HUES48 (cell line): ENCODE measurements around the gene TRPM2.

Experiments
- H3K27ac ChIP-seq: one replicate; pipeline ENCODE4 v1.7.0; 2013; ENCODE audit warnings: low read depth, low read length, inconsistent platforms
- H3K27me3 ChIP-seq: 2 replicates; pipeline ENCODE4 v1.6.1; 2013; ENCODE audit warnings: mild to moderate bottlenecking, low read length; ENCODE audit not compliant: control insufficient read depth, insufficient read depth
- H3K36me3 ChIP-seq: 2 replicates; pipeline ENCODE4 v1.6.1; 2013; ENCODE audit warnings: low read length; ENCODE audit not compliant: control insufficient read depth, insufficient read depth
- H3K4me1 ChIP-seq: 2 replicates; pipeline ENCODE4 v1.6.1; 2013; ENCODE audit warnings: mild to moderate bottlenecking, low read length; ENCODE audit not compliant: control insufficient read depth, insufficient read depth
- H3K4me3 ChIP-seq: 2 replicates; pipeline ENCODE4 v1.5.1; 2013; ENCODE audit warnings: mild to moderate bottlenecking, low read depth, low read length
- H3K9ac ChIP-seq: 2 replicates; pipeline ENCODE4 v1.6.1; 2013; ENCODE audit warnings: mild to moderate bottlenecking, low read depth, low read length, moderate library complexity
- H3K9me3 ChIP-seq: 2 replicates; pipeline ENCODE4 v1.6.1; 2013; ENCODE audit warnings: low read length; ENCODE audit not compliant: control insufficient read depth, insufficient read depth

The TRPM2 gene

DNA sequence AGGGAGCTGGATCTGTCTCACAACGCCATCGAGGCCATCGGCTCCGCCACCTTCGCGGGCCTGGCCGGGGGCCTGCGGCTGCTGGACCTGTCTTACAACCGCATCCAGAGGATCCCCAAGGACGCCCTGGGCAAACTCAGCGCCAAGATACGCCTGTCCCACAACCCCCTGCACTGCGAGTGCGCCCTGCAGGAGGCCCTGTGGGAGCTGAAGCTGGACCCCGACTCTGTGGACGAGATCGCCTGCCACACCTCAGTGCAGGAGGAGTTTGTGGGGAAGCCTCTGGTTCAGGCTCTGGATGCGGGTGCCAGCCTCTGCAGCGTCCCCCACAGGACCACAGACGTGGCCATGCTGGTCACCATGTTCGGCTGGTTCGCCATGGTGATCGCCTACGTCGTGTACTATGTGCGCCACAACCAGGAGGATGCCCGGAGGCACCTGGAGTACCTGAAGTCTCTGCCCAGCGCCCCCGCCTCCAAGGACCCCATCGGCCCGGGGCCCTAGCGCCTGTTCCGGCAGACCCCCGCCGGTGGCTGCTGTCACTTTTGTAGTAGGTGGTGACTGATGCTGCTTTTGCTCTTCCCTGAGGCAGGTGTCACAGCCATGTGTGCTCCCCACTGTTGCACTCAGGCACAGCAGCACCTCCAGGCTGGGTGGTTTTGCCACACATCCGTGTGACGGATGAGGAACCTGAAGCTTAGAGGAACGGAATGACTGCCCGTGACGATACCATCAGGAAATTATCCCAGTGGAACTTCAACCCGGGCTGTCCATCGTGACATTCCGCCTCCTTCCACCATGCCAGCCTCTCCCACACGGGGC, 103.7 kb downstream of the TRPM2 start:
- H3K4me1 ChIP-seq: no peaks in the 10 kb centered on the region

DNA sequence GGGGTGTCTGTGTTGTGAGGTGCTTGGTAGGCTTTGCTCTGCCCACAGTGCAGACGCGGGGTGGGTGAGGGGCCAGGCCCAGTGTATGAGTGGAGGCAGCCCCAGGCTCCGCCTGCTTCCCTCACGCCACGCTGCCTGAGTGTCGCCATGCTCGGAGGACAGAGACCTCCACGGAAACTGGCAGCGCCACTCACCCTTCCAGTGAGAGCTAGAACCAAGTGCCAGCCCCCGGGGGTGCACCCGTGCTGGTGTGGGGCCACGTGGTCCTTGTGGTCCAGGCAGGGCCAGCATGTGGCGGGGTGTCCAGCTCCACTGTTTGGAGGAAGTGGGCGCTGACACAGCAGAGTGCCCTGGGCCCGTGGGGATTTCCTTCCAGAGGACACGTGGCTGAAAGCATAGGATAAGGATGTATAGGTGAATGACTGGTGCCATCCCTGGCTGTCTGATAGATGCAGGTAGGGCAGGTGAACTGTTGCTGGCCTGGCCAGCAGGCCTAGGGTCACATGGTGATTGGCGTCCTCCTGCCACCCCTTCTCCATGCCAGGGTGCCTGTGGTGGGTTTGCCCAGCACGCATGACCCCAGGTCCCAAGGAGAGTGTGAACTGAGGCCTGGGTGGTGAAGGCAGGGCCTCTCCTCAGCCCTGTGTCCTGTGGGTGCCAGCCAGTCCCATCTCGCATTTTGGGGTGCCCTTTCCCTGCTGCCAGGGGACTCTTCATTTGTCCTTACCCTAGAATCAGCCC, 105.7 kb downstream of the TRPM2 start:
- H3K27me3 ChIP-seq: peaks cover 5% of the 10 kb centered on the region; the same call in 1 of the 2 replicates
- H3K9ac ChIP-seq: no peak overlapping the region
- H3K4me1 ChIP-seq: no peaks in the 10 kb centered on the region
- H3K9me3 ChIP-seq: no peaks in the 10 kb centered on the region
- H3K36me3 ChIP-seq: no peaks in the 10 kb centered on the region
- no peak overlapping the region for H3K27ac ChIP-seq
- H3K4me3 ChIP-seq: no peak overlapping the region

More for the DNA sequence above, 103.7 kb downstream of the TRPM2 start:
- H3K9ac ChIP-seq: no peak overlapping the region
- no peak overlapping the region for H3K27ac ChIP-seq
- no peaks in the 10 kb centered on the region for H3K9me3 ChIP-seq
- H3K27me3 ChIP-seq: peaks cover 5% of the 10 kb centered on the region; the same call in 1 of the 2 replicates
- no peaks in the 10 kb centered on the region for H3K36me3 ChIP-seq
- H3K4me3 ChIP-seq: no peak overlapping the region

DNA sequence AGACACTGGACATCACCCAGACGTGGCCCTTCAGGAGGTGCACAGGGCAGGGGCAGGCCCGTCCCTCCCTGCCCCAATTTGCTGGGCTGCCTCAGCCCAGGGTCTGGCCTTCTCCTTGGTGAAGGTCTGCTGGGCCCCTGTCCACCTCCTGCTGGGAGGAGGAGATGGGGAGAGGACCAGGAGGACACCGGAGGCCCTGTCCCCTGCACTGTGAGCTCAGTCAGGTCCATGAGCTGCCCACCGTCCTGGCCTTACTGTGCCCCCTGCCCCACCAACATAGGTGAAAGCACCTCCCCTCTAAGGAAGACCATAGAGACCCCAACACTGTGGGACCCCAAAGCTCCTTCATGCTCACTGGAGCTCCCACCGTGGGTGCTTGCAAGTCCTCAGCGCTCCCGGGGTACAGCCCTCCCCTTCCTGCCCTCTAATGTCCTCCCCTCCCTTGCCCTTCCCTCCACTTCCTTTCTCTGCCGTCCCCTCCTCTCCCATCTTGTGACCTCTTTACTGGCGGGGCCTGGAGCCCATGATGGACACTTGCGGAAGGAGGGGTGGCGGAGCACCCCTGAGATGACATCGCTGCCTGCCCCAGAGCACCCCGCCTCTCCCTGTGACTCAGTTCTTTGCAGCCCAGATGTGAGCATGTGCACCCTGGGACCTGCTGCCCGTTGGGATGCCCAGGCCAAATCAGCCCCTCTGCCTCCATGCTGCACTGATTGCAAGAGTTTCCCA, 106.5 kb downstream of the TRPM2 start:
- H3K9ac ChIP-seq: no peak overlapping the region
- no peak overlapping the region for H3K4me3 ChIP-seq
- peaks cover 5% of the 10 kb centered on the region; the same call in 1 of the 2 replicates for H3K27me3 ChIP-seq
- H3K27ac ChIP-seq: no peak overlapping the region
- no peaks in the 10 kb centered on the region for H3K4me1 ChIP-seq
- no peaks in the 10 kb centered on the region for H3K36me3 ChIP-seq
- H3K9me3 ChIP-seq: no peaks in the 10 kb centered on the region

DNA sequence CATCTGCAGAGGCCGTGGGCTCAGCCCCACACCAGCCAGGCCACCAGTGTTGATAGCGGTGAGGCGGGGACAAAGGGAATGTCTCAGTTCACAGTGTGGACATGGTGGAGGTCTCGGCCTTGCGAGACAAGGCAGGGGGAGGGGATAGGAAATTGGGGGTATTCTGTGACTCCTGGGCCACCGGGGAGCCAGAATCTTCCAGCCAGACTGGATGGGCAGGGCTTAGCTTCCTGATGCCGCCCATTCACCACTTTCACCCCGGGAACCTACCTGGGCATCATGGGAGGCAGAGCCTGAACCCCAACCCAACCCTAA, 107.0 kb downstream of the TRPM2 start:
- Histone ChIP-seq H3K27me3 (peaks cover 5% of the 10 kb centered on the region; the same call in 1 of the 2 replicates), H3K9ac (no peak overlapping the region), H3K27ac (no peak overlapping the region), H3K9me3 (no peaks in the 10 kb centered on the region), H3K36me3 (no peaks in the 10 kb centered on the region), H3K4me3 (no peak overlapping the region), H3K4me1 (no peaks in the 10 kb centered on the region)

DNA sequence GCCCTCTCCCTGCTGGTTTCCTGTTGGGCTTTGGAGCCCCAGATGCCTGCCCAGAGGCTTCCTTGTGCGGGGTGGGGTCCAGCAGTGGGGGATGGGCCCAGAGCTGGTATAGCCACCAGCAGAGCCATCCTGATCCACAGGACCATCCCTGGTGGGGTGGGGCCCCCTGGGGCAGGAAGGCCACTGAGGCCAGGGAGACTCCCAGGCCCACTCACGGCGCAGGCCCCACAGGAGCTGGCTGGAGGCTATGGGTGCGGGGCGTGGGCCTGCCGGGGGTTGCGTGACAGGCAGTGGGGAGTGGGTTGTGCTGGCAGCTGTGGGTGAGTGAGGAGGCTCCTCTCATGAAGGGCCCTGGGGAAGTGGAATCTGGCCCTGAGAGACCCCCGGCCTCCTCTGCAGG, 107.6 kb downstream of the TRPM2 start:
- Histone ChIP-seq H3K4me1 (no peaks in the 10 kb centered on the region), H3K4me3 (no peak overlapping the region), H3K27ac (no peak overlapping the region), H3K9ac (no peak overlapping the region), H3K27me3 (peaks cover 1% of the 10 kb centered on the region; the same call in 1 of the 2 replicates), H3K9me3 (no peaks in the 10 kb centered on the region), H3K36me3 (no peaks in the 10 kb centered on the region)

DNA sequence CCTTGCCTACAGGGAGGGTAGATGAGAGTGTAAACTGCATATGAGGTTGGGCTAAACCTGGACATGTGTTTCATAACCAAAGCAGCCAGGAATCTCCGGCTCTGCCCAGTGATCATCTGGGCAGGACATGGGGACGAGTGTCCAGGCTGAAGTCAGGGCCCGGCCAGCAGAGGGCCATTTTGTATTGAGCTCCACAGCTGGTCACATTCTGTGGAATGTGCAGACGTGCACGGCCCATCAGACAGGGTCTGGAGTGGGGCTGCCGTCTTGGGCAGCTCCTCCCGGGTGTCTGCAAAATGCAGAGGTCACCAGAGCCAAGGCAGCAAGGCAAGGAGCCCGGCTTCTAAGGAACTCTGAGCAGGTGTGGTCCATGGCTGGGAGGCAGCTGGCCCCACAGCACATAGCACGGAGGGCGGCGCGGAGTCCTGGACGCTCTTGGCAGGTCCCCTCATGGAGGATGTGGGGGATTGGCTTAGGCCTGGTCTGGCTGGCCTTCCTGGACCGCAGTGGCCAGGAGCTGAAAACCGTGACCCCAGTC, 108.1 kb downstream of the TRPM2 start:
- H3K9me3 ChIP-seq: no peaks in the 10 kb centered on the region
- no peaks in the 10 kb centered on the region for H3K4me1 ChIP-seq
- H3K9ac ChIP-seq: no peak overlapping the region
- H3K27ac ChIP-seq: no peak overlapping the region
- H3K4me3 ChIP-seq: no peak overlapping the region
- H3K27me3 ChIP-seq: no peaks in the 10 kb centered on the region
- no peaks in the 10 kb centered on the region for H3K36me3 ChIP-seq

DNA sequence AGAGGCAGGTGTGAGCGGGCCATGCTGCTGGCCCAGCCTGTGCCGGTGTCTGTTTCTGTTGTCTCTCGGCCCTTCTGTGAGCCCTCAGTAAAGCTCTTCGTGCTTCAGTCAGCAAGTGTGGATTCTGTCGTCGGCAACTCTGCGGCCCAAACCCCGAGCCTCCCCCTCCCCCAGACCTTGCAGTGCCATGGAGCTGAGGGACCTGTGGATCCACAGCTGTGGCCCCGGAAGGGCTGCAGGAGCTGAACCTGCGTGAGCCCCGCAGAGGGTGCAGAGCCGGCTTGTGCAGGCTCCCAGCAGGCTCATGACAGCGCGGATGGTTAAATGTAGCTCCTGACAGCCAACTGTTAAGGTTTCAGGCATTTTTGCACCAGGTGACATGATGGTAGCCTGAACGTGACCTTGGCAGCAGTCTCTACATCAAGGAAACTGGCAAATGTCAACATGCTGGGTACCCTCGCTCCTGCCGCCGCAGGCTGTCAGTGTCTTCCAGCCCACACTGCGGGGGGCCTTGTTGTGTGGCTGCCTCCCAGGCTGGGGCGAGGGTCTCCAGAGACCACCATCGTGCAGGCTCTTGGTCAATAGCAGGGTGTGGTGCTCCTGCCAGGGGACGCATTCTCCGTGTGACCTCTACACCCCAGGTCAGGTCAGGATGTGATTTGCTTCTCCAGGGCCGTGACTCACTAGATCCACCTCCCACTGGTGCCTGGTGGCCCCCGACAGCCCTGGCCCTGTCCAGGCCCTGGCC, 108.8 kb downstream of the TRPM2 start:
- no peaks in the 10 kb centered on the region for H3K27me3 ChIP-seq
- no peaks in the 10 kb centered on the region for H3K4me1 ChIP-seq
- H3K27ac ChIP-seq: no peak overlapping the region
- no peak overlapping the region for H3K4me3 ChIP-seq
- no peaks in the 10 kb centered on the region for H3K9me3 ChIP-seq
- H3K9ac ChIP-seq: no peak overlapping the region
- H3K36me3 ChIP-seq: no peaks in the 10 kb centered on the region

DNA sequence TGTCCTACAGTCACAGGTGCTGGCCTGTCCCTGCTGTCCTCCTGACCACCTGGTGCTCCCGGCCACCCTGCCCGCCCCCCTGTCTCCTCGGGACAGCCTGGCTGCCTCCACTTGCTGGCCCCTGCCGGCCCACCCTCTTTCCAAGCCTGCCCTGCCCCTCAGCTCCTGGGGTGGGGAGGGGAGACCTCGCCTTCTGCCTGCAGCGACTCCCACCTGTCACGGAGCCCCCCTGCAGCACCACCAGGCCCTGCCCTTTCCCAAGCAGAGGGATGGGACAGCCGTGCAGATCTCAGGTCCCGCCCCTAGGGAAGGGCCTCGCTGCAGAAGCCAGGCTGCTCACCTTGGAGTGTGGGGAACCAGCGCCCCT, 109.4 kb downstream of the TRPM2 start:
- Histone ChIP-seq H3K4me1 (no peaks in the 10 kb centered on the region), H3K9ac (no peak overlapping the region), H3K36me3 (no peaks in the 10 kb centered on the region), H3K4me3 (no peak overlapping the region), H3K9me3 (no peaks in the 10 kb centered on the region), H3K27me3 (no peaks in the 10 kb centered on the region), H3K27ac (no peak overlapping the region)

DNA sequence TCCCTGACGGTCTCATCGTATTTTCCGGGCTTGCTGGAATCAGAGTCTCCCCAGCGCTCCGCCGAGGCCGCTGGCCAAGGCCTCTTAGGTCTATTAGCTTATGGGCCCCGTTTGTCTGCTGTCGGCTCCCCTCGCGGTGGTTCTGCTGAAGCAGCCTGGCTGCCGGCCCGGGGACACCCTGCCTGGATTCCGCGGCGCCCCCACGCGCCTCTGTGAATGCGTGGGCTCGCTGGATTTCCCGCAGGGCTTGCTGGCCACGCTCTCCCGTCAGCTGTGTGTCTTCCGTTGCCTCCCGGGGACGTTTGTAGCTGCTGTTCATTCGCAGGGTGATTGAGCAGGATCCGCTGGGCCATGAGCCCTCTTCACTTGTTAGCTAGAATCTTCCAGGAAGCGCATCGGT, 110.3 kb downstream of the TRPM2 start:
- Histone ChIP-seq H3K9ac (no peak overlapping the region), H3K9me3 (no peaks in the 10 kb centered on the region), H3K4me1 (no peaks in the 10 kb centered on the region), H3K36me3 (no peaks in the 10 kb centered on the region), H3K4me3 (no peak overlapping the region), H3K27ac (no peak overlapping the region), H3K27me3 (no peaks in the 10 kb centered on the region)

DNA sequence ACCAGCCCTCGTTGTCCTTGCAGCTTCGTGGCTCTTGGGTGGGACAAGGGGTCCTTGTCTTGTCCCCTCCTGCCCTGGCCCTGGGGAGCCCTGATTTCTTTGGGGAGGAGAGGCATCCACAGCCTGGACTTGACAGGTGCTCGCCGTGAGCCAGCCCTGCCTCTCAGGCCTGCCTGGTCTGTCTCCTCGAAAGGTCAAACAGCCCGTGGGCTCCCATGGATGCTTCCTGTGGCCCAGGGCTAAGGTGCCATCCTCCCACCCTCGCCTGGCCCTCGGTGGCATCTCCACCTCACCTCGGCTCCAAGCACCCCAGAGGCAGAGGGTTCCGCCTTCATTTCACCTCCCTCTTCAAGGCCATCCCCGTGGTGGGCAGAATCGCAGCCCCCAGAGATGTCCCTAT, 110.9 kb downstream of the TRPM2 start:
- H3K36me3 ChIP-seq: no peaks in the 10 kb centered on the region
- no peak overlapping the region for H3K4me3 ChIP-seq
- H3K9me3 ChIP-seq: no peaks in the 10 kb centered on the region
- no peaks in the 10 kb centered on the region for H3K27me3 ChIP-seq
- no peak overlapping the region for H3K9ac ChIP-seq
- no peak overlapping the region for H3K27ac ChIP-seq
- H3K4me1 ChIP-seq: no peaks in the 10 kb centered on the region
